Stomach (tissue), 9 donors: ENCODE data around the gene PLXNB3. TPM values are rescaled to one million over a fixed set of nuclear protein-coding genes. Genes with fewer than 3 reads are reported as not detected.
A peak's percentile ranks its signal among the peaks of the same experiment; 100 is the strongest.

ENCODE experiments used
- DNase-seq, 2 donors: peaks; one replicate each; pipeline versions ENCODE4 v3.0.0 to v3.0.0-alpha.2; 2013 to 2019
- H3K27ac ChIP-seq, 5 donors: fragments of 200-600 bp in 4 of 5; sonication (generic) in 4 of 5; one replicate each; pipeline ENCODE4 v1.5.1; 2013 to 2019; ENCODE audit warnings: mild to moderate bottlenecking in 1 of 5, moderate library complexity in 1 of 5
- H3K27me3 ChIP-seq, 3 donors: fragments of 200-600 bp; sonication (generic); one replicate each; pipeline ENCODE4 v1.5.1; 2017 to 2019; ENCODE audit warnings: mixed run types in 1 of 3
- H3K36me3 ChIP-seq, 4 donors: fragments of 200-600 bp; sonication (generic); 1 replicate in 3 of 4; 2 replicates in 1 of 4; pipeline ENCODE4 v1.5.1; 2016 to 2019
- H3K4me1 ChIP-seq, 4 donors: fragments of 200-600 bp; sonication (generic); one replicate each; pipeline ENCODE4 v1.5.1; 2016 to 2019
- H3K4me3 ChIP-seq, 4 donors: fragments of 200-600 bp; sonication (generic) in 3 of 4; one replicate each; pipeline ENCODE4 v1.5.1; 2016 to 2019; ENCODE audit warnings: mild to moderate bottlenecking in 1 of 4
- H3K9me3 ChIP-seq, 4 donors: fragments of 200-600 bp; sonication (generic); one replicate each; pipeline ENCODE4 v1.5.1; 2016 to 2019
- CTCF ChIP-seq, 7 experiments: fragments of 450-650 bp in 4 of 7; fragments of 200-600 bp in 3 of 7; sonication (generic) in 3 of 7; IDR thresholded peaks; one replicate each; pipeline ENCODE4 v1.5.1; 2016 to 2019; ENCODE audit warnings: antibody characterized with exemption in 7 of 7, control low read depth in 2 of 7, mild to moderate bottlenecking in 1 of 7
- EP300 ChIP-seq: sonication (generic); formaldehyde crosslinking; IDR thresholded peaks from one replicate; pipeline ENCODE4 v1.6.1; 2017; ENCODE audit warnings: antibody characterized with exemption
- POLR2A ChIP-seq, 4 donors: fragments of 450-650 bp; IDR thresholded peaks; one replicate each; pipeline ENCODE4 v1.6.1; 2016; ENCODE audit warnings: antibody characterized with exemption in 4 of 4, control low read depth in 2 of 4, mild to moderate bottlenecking in 1 of 4, moderate library complexity in 1 of 4
- POLR2AphosphoS5 ChIP-seq, 3 donors: sonication (generic); formaldehyde crosslinking; IDR thresholded peaks; one replicate each; pipeline ENCODE4 v1.6.1; 2016; ENCODE audit warnings: antibody characterized with exemption in 3 of 3
- WGBS, 5 donors: extraction: QIAGEN DNeasy Blood & Tissue Kit in 3 of 5; methylation state at CpG; one replicate each; pipeline versions ENCODE4 v1.1.5 to v1.1.7; 2013 to 2018; 5-methylcytosine and 5-hydroxymethylcytosine counted together
- intact Hi-C: fragments of 100-400 bp; cut with DNase I; formaldehyde crosslinking; loops from one replicate; pipeline ENCODE4 v1.15.1; 2023; ENCODE audit warnings: low total_unique reads
- polyA plus RNA-seq, 3 donors: library from polyadenylated mRNA; stranded (reverse); fragments of 200-250 nt; gene quantifications; one replicate each; pipeline ENCODE4 v1.2.3, GENCODE V29; 2013
- total RNA-seq, 5 donors: library from RNA; depleted of rRNA; stranded (reverse); fragments of >200 nt; gene quantifications; one replicate each; pipeline versions ENCODE4 v1.1.0 to v1.2.3, GENCODE V29; 2014 to 2016
- donor health status: healthy with polysubstance abuse.
- donor health status: Bipolar disorder and iron deficiency.
- donor health status: healthy.

The PLXNB3 gene
- total and polyA plus RNA-seq, 8 donors = 1.8 to 49.2 (median 8.9) TPM

- Histone ChIP-seq H3K36me3 (peaks cover 0 to 38% (median 11%) of the 10 kb centered on the region in 4 donors), H3K4me3 (no peak overlapping the region), H3K27me3 (peaks cover 0 to 20% (median 3%) of the 10 kb centered on the region in 3 donors), H3K27ac (no peak overlapping the region), H3K9me3 (no peaks in the 10 kb centered on the region), H3K4me1 (peaks cover 0 to 26% (median 15%) of the 10 kb centered on the region in 4 donors)
- no peak for TF ChIP-seq POLR2A (IDR thresholded peaks at IDR 0.05)
- no peak for TF ChIP-seq EP300
- TF ChIP-seq POLR2AphosphoS5 (IDR thresholded peaks at IDR 0.05) = no peak
- no peak for TF ChIP-seq CTCF (IDR thresholded peaks at IDR 0.05)
- intact Hi-C loops = no loop called here
- no peak for DNase-seq
- WGBS, 5 donors = 40 to 84% (median 76%) methylated on average over 1 to 17 of the region's 17 CpGs
These were observed 14.1 kb downstream of the PLXNB3 start for GRCh38 chrX:153778181-153778580.

GRCh38 chrX:153778684-153779101, 14.6 kb downstream of the PLXNB3 start:
- Histone ChIP-seq H3K4me3 (no peak overlapping the region), H3K9me3 (no peaks in the 10 kb centered on the region), H3K27me3 (peaks cover 0 to 20% (median 3%) of the 10 kb centered on the region in 3 donors), H3K27ac (no peak overlapping the region), H3K4me1 (peaks cover 0 to 26% (median 15%) of the 10 kb centered on the region in 4 donors), H3K36me3 (peaks cover 0 to 33% (median 12%) of the 10 kb centered on the region in 4 donors)
- intact Hi-C loops = no loop called here
- TF ChIP-seq POLR2AphosphoS5 (IDR thresholded peaks at IDR 0.05) = no peak
- TF ChIP-seq EP300 = no peak
- TF ChIP-seq CTCF (IDR thresholded peaks at IDR 0.05) = no peak
- no peak for TF ChIP-seq POLR2A (IDR thresholded peaks at IDR 0.05)
- no peak for DNase-seq
- WGBS, 5 donors = 74 to 91% (median 83%) methylated on average over 7 to 16 of the region's 16 CpGs

- DNase-seq = no peak
- intact Hi-C loops = no loop called here
- H3K27ac ChIP-seq = peak overlapping the region in 2 of 5 donors; percentile 66 to 76
- TF ChIP-seq POLR2A (IDR thresholded peaks at IDR 0.05) (no peak), POLR2AphosphoS5 (IDR thresholded peaks at IDR 0.05) (no peak), EP300 (no peak)
- H3K36me3 ChIP-seq = peaks cover 0 to 32% (median 16%) of the 10 kb centered on the region in 4 donors
- 66 to 80% (median 77%) methylated on average over 15 to 18 of the region's 18 CpGs for WGBS, 5 donors
- H3K4me1 ChIP-seq = peaks cover 0 to 26% (median 15%) of the 10 kb centered on the region in 4 donors
- H3K4me3 ChIP-seq = no peak overlapping the region
- peaks cover 0 to 20% (median 3%) of the 10 kb centered on the region in 3 donors for H3K27me3 ChIP-seq
- H3K9me3 ChIP-seq = no peaks in the 10 kb centered on the region
These were observed 16.0 kb downstream of the PLXNB3 start for GRCh38 chrX:153779891-153780677.

- Histone ChIP-seq H3K4me1 (peaks cover 0 to 26% (median 15%) of the 10 kb centered on the region in 4 donors), H3K27ac (peak within 1 kb of the TSS in 3 of 5 donors; percentile 25 to 76 (median 66)), H3K27me3 (peaks cover 0 to 20% (median 3%) of the 10 kb centered on the region in 3 donors), H3K36me3 (peaks cover 0 to 34% (median 23%) of the 10 kb centered on the region in 4 donors), H3K4me3 (peak within 1 kb of the TSS in 2 of 4 donors; percentile 4 to 9), H3K9me3 (no peaks in the 10 kb centered on the region)
- DNase-seq = peak in 1 of 2 donors; percentile 57
- intact Hi-C loops = no loop called here
- WGBS, 5 donors = 18 to 60% (median 39%) methylated on average over 22 to 41 of the region's 52 CpGs; no CpG with 5 or more reads in 1 of the 5 donors
- TF ChIP-seq EP300 (no peak), POLR2A (IDR thresholded peaks at IDR 0.05) (no peak), POLR2AphosphoS5 (IDR thresholded peaks at IDR 0.05) (no peak), CTCF (IDR thresholded peaks at IDR 0.05) (no peak)
These were observed 16.8 kb downstream of the PLXNB3 start, which contains the start of gene SRPK3 for GRCh38 chrX:153780678-153781427. SRPK3 (plus strand) TSS chrX:153781041; CDS start chrX:153781087, 46 bp downstream.
